ENCODE measurements around the gene RFXANK.

RFXANK gene

DNA sequence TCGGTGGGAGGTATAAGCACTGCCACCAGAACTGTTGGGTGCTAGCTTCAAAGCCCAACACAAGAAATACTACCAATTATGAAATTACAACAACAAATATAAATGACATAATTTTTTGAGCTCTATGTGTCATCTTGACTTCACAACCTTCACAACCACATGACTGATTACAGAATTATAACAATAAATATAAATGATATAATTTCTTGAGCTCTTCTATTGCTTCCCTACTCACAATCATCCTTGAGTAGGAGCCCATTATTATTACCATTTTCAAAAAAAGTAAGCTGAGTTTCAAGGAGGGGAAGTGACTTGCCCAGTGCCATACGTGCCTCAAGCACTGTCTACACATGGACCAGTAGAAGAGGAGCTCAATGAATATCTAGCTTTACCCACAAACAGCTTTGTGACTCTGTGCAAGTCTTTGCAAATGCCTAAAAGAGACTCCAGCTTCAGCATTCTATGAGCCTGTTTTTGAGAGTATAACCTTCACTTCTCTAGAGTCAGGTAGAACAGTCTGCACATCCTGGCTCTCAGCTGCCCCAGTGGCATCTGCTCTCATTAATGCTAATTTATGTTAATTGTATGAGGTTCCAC, 42.3 kb downstream of the RFXANK start:
- DNase-seq: no peak

DNA sequence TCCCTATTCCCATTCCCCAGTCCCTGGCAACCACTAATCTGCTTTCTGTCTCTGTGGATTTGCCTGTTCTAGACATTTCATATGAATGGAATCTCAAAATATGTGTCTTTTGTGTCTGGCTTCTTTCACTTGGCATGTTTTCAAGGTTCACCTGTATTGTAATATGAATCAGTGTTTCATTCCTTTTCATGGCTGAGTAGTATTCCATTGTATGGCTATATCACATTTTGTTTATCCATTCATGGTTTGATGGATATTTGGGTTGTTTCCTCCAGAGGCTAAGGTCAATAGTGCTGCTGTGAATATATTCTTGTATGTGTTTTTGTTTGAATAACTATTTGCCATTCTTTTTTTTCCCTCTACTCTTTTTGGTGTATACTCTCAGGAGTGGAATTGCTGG, 44.1 kb downstream of the RFXANK start:
- no peak for DNase-seq

DNA sequence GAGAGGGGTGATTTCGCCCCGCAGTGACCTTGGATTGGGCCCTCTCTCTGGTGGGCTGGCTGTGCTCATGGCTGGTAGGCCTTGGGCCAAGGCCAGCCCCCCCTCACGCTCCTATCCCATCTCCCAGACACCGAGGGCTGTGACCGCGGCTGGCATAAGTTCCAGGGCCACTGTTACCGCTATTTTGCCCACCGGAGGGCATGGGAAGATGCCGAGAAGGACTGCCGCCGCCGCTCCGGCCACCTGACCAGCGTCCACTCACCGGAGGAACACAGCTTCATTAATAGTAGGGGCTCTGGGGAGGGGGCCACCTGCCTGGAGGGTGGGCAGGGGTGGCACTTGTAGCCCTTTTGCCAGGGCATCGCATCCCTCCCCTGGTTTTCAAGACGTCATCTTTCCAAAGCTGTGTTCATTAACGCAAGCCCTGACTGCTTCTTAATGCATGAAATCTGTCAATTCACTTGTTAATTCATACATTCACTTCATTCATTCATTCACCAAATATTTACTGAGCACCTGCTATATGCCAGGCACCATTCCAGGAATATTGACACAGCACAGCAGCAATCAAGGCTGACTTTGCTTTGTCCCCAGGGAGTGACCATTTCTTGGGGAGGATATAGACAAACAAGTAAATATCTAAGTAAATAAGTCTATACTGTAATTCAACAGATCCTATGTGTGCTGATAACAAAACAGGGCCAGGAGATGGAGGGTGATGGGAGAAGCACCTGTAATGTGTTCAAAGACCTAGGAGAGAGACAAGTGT, 46.3 kb downstream of the RFXANK start:
- DNase-seq: no peak

DNA sequence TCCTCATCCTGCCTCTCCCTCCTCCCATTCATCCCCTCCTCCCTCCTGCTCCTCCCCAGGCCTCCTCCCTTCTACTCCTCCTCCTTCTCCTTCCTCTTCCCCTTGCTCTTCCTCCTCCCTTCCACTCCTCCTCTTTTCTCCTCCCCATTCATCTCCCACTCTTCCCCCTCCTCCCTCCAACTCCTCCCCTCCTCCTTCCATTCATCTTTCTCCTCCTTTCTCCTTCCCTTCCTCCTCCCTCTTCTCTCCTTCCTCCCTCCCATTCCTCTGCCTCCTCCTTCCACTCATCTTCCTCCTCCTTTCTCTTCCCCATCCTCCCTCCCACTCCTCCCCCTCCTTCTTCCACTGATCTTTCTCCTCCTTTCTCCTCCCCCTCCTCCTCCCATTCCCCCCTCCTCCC, 47.6 kb downstream of the RFXANK start:
- no peak for DNase-seq

DNA sequence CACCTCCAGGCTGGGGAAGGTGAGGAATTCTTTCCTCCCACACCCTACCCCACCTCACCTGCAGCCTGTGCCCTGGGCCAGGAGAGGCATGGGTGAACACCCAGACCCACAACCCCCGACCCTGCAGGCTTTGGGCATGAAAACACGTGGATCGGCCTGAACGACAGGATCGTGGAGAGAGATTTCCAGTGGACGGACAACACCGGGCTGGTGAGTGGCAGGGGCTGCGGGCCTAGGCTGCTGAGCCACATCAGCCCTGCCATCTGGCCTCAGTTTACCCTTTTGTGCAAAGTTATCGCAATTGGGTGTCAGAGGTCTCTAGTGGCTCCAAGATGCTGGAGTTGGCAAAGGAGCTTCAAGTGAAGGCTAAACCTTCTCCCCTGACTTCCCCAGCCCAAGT, 48.4 kb downstream of the RFXANK start:
- DNase-seq: no peak

DNA sequence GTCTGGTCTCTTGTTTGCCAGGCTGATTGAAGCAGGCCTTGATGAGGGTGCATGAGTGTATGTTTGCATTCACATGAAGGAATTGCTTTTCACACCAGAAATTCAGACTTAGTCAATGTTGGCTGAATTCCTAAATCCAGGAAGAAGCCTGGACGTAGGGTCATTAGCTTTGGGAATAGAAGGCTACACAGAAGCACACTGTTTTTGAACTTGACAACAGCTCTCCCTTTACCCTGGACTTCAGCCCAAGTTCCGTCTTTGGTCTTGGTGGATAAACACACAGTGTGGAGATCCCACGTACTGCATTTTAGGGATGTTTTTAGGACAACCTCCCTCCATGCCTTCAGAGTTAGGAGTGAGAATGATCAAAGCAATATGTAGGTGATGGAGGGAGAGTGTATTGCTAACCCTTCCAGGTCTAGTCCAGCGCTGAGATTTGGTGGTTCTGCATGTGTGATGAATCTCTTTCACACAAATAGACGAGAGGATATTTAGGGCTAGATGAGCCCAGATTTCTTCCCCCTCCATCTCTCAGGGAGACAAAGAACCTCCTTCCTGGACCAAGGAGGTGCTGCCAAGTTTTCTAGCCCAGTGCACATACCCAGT, 58.2 kb downstream of the RFXANK start:
- no peak for DNase-seq

All from stimulated activated CD4-positive, alpha-beta T cell treated with anti-CD3 and anti-CD28 coated beads, Interleukin-1b, Interleukin-23, amount 100 ng/mL, for 48 hours (primary cell).